ENCODE results near the gene MSRB3.

MSRB3 gene

DNA sequence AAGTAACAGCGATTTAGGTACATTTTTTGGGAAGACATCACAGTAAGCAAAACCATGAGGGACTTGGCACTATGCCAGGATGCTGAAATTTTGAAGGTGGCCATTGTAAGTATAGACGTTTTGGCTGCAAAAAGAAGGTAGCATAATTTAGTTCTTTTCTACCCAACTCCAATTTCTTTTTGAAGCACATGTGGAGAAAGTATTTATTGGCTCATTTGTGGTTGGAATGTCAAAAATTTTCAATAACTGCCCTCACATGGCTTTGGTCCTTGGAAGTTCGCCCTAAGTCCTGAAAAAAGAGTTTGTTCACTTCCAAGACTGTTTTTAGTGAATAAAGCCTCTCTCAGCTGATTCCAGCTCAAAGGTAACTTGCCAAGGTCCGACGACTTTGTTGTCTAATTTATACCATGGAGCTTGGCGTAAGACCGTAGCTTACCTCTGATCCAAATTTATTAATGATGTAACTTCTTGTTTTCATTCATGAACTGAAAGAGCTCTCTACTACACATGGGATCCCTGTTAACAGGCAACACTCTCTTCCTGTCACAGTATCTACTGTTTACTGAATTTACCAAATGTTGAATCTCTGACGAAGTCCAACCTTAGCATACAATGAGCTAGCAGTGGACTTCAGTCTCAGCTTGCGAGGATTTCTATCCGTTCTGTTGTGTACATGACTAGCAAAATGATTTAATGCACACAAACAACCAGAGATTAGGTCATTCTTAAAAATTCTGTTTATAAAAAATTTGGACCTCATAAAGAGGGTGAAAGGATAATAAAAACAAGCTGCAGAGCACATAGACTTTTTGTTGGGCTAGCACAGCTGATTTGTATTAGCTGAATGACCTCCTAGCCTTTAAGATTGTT is 49.0 kb downstream of the MSRB3 start:
- DNase-seq = no peak

DNA sequence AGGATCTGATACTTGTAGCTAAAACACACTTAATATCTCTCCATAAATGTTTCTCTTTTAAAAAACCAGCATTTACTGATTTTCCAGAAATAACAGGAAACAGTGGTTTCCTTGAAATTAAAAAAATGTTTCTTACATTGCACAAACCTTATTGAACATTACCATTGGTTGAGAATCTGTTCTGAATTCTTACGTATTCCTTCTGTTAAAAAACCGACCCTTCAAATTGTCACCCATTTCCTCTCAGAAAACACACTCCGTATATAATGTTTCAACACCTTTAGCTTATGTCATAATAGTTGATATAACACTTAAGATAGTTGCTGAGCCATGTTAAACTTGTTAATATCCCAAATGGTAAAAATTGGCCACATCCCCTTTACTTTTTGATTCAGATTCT is 51.2 kb downstream of the MSRB3 start:
- no peak for DNase-seq

DNA sequence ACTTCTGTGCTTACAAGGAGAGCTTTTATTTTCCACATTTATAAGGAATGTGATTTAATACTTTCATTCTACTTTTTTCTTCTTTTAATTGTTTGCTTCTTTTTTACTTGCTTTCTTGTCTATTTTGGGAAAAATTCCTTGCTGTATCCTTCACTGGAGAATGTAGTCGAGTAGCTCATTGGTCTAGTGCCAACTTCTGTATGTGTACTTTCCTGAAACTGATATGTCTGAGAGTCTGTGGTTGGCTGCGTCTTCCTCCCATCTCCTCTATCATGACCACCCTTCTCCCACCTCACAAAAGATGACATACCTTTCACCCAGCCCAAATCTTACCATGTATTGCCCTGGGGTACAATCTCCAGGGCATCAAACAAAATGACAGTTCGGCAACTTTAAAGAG is 51.8 kb downstream of the MSRB3 start:
- no peak for DNase-seq

DNA sequence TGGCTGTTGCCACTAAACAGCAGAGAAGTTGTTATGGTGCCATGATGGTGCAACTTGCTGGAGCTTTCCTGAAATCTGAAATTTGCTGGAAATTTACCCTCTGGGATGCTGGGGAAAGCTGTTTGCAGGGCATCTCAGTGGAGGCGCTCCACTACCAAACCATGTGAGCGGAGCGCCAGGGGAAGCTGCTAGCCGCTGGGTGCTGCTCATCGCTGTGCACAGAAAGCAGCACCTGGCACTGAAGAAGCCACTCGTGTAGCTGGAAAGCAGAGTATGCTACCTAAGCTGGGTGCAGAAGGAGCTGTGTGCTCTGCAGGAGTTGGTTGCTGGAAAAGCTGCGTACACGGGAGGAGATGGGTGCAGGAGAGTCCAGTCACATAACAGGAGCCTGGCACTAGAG is 53.0 kb downstream of the MSRB3 start:
- no peak for DNase-seq

DNA sequence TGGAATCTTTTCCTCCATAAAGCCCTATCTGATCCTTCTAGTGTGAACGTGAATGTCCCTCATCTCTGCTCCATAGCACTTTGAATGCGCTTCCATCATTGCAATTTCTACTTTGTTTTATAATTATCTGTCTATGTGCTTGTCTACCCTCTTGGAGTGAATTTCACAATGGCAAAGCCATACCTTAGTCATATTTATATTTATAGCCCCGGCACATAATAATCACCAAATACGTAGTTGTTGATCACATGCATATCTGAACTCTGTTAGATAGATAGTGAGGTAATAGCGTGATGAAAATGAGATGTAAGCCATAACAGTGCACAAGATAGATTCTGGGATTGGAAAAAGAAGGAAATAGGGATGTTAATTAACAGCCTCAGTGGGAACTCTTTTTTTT is 55.2 kb downstream of the MSRB3 start:
- DNase-seq = no peak

DNA sequence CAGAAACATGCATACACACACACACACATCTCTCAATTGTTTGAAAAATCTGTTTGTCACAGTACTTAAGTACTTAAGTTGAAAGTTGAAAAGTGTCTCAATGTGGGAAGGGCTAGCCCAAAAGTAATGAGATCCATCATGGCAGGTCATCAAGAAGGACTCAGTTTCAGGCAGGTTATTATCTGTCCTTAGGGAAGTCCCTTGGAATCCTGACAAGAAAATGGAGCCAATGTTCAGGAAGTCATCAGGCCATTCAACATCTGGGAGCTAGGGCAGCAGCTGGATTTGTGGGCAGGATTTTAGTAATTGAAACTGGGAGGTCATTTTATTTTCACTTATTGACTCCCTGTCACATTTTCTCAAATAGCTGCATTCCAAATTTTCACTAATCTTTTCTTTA is 56.0 kb downstream of the MSRB3 start:
- DNase-seq = no peak

DNA sequence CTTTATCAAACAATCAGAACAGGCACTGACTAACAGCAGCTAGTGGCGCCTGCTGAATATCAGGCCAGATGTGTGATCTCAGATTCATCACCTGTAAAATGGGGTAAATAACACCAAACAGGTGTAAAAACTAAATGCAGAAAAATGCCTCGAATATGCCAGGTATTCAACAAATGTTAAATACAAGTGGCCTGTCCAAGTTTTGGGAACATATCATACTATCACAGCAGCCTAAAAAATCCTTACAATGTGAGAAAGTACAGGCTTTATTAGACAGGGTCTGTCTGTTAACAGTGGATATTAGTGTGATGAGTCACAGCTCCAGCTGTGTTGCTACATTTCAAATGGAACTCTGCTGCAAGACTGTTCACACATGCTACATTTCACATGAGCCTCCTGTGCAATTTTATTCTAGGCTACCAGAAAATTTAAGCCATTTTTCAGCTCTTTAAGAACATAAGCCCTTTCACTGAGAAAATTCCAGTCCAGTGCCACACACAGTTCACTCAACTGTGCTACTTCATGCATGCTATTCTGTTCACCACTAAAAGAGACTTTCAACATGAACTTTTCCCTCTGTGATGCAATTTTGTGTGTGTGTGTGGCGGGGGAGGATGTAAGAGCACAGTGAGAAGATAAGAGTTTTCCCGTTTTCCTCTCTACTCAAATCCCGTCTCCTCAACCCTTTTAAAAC is 56.7 kb downstream of the MSRB3 start:
- DNase-seq = no peak

DNA sequence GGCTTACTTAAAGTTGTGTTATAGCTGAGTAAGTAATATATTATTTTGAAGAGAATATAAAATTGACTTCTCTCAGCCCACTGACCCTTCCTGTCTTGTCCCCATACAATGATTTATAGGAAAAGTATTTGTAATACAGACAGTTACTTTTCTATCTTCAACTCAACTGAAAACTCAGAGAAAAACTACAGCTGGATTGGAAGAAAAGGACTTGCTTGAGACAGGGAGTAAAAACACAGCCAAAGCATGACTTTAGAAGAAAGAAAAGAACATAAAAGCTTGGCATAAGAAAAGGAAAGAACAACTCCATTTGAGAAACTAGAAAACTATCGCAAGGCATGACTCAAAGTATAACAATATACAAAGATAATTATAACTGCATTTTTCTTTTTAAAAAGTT is 57.5 kb downstream of the MSRB3 start:
- DNase-seq = no peak

DNA sequence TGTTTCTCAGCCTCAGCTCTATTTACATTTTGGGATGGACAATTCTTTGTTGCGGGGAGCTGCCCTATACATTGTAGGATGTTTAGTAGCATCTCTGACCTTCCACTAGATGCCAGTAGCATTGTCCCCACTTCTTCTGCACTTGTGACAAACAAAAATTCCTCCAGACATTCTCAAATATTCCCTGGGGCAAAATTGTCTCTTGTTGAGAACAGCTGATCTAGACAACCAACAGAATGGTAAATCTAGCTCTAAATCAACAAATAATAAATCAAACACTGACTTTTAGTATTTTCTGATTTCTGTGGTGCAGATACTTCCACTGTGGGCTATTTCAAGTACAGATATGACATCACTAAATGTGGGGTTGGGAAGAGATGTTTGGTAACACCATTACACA is 60.7 kb downstream of the MSRB3 start:
- no peak for DNase-seq

DNA sequence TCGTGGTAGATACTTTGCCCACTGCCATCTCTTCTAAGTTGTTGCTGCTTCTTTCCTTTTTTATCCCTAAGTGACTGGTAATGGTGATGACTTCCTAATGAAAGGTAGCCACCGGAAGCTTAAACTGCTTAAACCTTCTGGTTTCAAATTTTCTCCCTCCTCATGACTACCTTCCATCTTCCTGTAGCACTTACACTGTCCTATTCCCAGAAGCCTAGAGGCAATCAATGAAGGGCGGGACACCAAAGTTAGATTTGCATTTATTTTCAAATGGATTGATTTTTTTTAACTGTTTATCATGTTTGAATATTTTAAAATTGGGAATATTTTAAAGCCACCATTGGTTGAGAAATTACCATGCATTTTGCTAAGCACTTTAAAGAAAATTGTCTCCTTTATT is 64.7 kb downstream of the MSRB3 start:
- no peak for DNase-seq

DNA sequence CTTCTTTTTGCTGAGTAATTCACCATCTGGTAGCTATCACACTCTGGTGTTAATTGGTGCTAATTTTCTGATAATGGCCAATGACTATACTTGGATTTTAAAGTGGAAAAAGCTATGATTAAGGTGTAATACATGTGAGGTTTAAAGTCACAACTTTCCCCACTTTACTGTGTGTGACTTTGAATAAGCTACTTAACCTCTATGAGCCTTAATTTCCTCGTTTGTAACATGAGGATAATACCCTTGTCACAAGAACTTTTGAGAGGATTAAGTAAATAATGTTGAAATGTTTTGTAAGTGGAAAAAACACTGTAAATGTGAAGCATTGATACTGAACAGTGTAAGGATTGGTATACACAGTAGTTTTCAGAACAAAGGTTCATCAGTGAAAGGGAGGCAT is 65.3 kb downstream of the MSRB3 start:
- no peak for DNase-seq

DNA sequence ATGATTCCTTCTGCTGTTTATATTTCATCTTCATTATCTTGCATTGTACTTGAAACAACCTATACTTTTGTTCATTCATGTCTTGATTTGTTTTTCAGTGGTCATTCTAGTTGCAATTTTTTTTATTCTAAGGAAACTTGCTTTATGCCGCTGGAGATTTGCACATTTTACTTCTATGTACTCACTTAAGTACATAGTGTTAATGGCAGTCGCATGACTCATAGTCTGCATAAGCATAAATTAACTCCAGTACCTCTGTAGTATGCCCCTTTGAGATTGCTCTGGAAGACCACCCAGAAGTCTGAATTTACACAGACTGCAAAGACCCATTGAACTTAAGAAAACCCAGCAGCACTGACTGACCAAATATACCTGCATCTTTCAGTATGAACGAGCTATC is 77.0 kb downstream of the MSRB3 start:
- DNase-seq = no peak

DNA sequence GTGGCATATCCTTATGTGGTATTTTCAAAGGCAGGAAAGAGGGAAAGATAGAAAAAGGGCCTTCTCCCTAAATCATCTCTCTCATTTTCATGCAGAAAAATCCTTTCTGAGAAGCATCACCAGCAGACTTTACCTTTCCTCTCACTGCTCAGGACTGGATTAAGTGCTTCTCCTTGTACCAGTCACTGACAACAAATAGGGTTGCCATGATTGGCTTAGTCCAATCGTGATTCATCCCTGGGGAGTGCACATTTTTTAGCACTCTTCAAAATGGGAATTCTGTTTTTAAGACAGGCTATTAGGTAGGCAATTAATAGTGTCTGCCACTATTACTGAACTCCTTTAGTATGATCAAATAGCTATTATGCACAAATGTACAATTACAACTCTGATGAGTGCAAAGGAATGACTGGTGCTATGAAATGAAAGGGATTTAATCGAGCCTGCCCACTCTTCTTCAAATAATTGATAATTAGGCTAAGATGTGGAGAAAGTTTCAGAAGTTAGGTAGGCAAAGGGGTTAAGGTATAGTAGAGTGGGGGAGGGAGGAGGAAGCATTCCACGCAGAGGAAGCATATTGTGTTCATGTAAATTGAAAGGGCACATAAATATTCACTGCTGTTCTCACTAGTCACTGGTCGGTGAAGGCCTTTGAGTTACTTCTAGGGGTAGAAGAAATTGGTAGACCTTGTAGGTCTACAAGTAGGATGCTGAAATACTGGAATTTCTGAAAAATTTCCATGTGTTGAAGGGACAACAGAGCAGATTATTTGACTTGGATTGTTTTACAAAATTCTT is 84.0 kb downstream of the MSRB3 start:
- DNase-seq = no peak

DNA sequence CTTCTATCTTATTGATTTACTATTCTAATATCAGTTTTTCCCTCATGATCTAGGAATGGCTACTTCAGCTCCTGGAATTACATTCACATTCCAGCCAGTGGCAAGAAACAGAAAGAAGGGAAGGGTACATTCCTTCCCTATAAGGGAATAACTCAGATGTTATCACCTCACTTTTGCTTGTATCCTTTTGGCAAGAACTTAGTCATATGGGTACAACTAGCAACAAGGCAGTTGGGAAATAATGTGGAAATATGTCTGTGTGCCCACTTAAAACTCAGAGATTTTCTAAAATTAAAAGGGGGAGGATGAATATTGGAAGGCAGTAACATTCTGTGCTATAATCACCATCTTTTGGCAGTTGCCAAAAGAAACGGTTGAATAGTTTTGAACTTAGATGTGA is 85.6 kb downstream of the MSRB3 start:
- no peak for DNase-seq

DNA sequence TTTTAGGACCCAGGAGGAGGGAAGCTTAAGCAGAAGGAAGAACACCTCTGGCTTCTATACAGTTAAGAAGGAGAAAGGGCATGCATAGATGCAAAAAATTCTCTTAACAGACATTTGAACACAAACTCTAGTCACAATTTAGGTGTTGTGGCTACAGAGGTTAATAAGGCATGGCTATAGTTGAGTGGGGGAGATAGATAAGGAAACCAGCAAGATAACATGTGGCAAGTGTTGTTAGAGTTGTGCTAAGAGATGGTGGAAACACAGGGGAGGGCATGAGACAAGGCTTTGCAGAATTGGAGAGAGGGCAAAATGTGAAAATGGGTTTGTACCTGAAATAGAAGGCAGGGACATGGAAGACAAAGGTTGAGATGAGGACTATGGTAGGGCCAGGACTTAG is 88.9 kb downstream of the MSRB3 start:
- DNase-seq = no peak

DNA sequence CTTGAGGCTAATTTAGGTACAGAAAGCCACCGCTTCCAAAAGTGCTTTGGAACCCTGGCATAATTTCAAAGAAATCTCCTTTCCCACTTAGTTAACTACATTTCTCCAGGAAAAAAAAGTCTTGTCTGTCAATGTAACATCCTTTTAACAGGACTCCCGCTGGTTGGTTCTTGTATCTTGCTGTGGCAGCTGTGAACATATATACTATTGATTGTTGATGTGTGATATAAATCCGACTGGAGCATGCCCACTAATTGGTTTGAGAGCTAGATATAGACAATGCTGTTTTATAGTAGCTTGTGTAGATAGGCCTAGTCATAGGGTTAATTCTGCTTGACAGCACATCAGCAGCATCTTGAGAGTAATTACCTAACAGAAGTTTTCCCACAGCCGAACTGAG is 89.6 kb downstream of the MSRB3 start:
- no peak for DNase-seq

DNA sequence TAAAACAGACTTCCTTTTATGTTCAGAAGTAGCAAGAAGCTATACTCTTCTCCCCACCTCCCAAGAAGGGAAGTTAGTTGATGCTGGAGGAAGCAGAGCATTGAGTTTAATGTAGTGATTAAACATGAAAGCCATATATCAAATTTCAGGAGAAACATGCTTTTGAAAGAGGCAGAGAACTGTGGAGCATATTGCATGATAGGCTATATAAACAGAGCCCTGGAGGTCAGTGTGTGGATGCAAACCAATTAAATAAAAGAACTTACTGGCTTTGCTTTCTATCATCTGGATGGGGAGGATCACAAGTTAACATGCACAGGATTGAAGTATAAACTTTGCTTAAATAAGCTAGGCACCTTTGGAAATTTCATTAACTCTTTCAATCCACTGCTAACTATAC is 94.1 kb downstream of the MSRB3 start:
- no peak for DNase-seq

DNA sequence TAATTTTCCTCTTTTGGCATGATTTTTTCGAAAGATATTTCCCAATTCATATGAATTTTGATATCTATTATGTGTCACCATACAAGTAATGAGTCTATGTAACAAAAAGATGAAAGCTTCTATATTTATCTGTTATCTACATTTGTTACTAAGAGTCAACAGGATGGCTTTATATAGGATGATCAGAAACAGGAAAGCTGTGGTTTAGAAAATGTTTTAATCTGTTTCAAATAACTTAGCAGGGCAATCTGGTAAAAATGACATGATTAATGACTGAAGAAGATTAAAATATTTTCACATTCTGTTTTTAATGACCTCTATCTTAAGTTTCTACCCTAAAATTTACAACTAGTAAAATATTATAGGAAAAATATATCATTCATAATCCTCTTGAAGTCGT is 105.8 kb downstream of the MSRB3 start:
- DNase-seq = no peak

DNA sequence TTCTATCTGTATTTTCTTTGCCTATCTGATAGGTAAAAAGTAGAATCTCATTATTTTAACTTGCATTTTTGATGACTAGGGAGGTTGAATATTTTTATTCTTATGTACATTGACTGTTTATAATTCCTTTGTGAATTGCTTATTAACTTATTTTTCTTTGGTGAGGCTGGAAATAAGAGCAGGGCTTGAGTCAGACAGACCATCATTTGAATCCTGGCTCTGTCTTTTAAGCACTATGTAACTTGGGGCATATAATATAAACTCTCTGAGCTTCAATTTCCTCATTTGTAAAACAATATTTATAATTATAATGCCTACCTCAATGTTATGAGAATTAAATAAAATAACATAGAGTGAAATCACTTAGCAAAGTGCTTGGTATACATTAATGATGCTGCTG is 108.9 kb downstream of the MSRB3 start:
- DNase-seq = no peak

DNA sequence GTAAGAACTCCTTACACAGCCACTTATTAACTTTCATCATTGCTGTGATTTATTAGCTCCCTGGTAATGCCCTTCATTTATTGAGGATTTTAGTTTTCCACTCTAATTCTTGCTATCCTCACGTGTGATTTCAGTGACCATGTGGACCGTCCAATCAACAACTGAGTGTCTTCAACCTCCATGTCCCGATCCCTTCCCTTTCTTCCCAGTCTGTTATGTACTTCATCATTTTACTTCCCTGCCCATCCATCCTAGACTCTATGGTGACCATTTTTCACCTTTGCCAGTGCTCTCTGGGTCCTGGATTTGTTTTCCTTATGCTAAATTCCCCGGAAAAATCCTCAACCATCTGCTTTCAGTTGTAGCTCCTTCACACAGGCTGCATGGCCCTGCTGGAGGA is 111.0 kb downstream of the MSRB3 start:
- DNase-seq = no peak

DNA sequence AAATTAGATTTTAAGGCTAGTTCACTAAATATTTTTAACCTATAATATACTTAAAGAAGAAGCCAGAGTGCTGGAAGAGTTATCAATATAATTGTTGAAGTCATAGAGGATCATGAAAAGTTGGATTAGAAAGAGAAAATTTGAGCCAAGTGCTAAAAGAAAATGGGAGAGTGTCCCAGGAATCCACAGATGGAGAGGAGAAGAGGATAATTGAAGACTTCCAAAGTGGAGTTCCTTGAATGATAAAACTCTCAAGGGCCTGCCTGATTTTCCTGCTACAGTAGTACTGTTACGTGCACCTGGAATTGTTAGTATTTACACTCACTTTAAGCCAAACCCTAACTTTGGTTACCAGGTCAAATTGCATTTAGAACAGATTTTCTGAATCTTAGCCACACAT is 113.2 kb downstream of the MSRB3 start:
- no peak for DNase-seq

DNA sequence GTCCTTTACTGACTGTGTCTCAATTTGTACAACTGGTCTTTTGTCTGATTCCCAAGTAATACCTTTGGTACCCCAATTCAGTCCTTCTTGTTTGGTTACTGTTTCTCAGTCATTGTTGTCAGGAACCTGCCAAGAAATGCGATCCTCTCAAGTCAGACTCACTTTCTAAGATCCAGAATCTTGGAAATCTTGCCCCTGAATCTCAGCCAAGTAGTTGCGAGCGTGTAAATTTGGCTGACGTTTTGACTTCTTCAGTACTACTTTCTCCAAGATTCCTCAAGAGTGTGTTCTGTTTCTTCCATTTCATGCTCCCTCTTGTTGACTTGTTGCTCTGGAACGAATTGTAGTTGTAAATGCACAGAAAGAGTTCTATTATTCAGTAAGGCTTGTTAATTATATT is 114.0 kb downstream of the MSRB3 start:
- no peak for DNase-seq

DNA sequence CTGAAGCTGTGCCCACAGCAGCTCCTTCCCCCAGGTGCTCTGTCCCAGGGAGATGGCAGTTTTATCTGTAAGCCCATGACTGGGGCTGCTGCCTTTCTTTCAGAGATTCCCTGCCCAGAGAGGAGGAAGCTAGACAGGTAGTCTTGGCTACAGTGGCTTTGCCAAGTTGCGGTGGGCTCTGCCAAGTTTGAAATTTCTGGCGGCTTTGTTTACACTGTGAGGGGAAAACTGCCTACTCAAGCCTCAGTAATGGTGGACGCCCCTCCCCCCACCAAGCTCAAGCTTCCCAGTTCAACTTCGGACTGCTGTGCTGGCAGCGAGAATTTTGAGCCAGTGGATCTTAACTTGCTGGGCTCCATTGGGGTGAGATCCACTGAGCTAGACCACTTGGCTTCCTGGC is 124.7 kb downstream of the MSRB3 start:
- DNase-seq = no peak

All from GF-D8 (cell line).